Kidney epithelial cell (primary cell): ENCODE measurements around the gene CPB1. TPM values are rescaled to one million over a fixed set of nuclear protein-coding genes. Genes with fewer than 3 reads are reported as not detected.

Source experiments
- DNase-seq: peaks from one replicate; pipeline ENCODE4 v3.0.0-alpha.2; 2010; ENCODE audit warnings: low read depth
- H3K27me3 ChIP-seq: 2 replicates; pipeline ENCODE4 v1.6.0; 2011; ENCODE audit warnings: low read length; ENCODE audit not compliant: control insufficient read depth, insufficient read depth
- H3K36me3 ChIP-seq: 2 replicates; pipeline ENCODE4 v1.5.1; 2011; ENCODE audit warnings: low read length; ENCODE audit not compliant: control insufficient read depth, insufficient read depth
- H3K4me3 ChIP-seq: 2 replicates; pipeline ENCODE4 v1.5.1; 2011; ENCODE audit warnings: low read depth, mild to moderate bottlenecking, control low read depth, low read length
- total RNA-seq: library from RNA; depleted of rRNA; stranded (reverse); fragments of >200 nt; gene quantifications from 2 replicates; pipeline ENCODE4 v1.2.3, GENCODE V29; 2015
- TF ChIP-seq, protein P1 (sequence below): IDR thresholded peaks from 2 replicates; pipeline ENCODE4 v1.5.1; 2011; ENCODE audit warnings: mild to moderate bottlenecking, moderate library complexity, low read length, control low read depth, inconsistent platforms; ENCODE audit not compliant: insufficient read depth, poor library complexity, severe bottlenecking

Gene CPB1
- total RNA-seq, 1 donor from 2014 or later = not detected

DNA sequence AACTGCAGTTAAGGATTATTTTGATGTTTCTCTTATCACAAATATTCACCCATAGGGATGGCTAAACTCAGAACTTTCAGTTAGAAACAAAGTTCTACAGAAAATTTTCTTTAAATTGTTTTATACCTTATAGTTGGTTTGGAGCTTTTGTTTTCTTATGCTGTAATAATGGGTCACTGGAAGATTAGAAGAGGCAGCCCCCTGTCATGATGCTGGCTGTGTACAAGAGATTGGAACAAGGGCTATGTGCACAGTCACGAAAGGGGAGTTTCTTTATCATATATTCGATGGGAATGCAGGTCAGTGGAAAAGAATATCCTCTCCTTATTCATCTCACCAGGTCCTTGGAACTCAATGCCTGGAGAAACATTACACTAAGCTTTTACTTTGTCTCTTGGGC lies 25.5 kb downstream of the CPB1 start:
- DNase-seq = no peak
- TF ChIP-seq, protein P1, sequence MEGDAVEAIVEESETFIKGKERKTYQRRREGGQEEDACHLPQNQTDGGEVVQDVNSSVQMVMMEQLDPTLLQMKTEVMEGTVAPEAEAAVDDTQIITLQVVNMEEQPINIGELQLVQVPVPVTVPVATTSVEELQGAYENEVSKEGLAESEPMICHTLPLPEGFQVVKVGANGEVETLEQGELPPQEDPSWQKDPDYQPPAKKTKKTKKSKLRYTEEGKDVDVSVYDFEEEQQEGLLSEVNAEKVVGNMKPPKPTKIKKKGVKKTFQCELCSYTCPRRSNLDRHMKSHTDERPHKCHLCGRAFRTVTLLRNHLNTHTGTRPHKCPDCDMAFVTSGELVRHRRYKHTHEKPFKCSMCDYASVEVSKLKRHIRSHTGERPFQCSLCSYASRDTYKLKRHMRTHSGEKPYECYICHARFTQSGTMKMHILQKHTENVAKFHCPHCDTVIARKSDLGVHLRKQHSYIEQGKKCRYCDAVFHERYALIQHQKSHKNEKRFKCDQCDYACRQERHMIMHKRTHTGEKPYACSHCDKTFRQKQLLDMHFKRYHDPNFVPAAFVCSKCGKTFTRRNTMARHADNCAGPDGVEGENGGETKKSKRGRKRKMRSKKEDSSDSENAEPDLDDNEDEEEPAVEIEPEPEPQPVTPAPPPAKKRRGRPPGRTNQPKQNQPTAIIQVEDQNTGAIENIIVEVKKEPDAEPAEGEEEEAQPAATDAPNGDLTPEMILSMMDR = no peak

DNA sequence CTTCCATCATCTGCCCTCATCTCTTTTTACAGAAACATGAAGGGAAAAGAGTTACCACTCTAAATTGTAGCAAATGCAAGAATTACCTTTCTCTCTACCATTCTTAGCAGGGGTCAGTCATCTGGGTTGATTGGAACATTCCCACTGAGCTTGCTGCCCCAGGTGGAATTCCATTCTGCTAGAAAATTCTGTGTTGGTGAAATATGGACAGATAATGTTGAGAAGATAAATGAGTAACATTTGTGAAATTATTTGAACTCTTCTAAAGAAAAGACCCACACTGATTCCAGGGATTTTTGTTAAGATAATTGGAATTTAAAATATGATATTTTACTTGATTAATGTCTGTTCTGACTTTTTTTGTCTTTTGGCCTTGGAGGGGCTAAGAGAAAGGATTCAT lies 26.4 kb downstream of the CPB1 start:
- no peaks in the 10 kb centered on the region for H3K27me3 ChIP-seq
- TF ChIP-seq, protein P1 = no peak
- no peak for DNase-seq
- H3K4me3 ChIP-seq = no peak overlapping the region
- no peaks in the 10 kb centered on the region for H3K36me3 ChIP-seq

More for the DNA sequence above, 25.5 kb downstream of the CPB1 start:
- no peaks in the 10 kb centered on the region for H3K36me3 ChIP-seq
- H3K27me3 ChIP-seq = no peaks in the 10 kb centered on the region
- H3K4me3 ChIP-seq = no peak overlapping the region

DNA sequence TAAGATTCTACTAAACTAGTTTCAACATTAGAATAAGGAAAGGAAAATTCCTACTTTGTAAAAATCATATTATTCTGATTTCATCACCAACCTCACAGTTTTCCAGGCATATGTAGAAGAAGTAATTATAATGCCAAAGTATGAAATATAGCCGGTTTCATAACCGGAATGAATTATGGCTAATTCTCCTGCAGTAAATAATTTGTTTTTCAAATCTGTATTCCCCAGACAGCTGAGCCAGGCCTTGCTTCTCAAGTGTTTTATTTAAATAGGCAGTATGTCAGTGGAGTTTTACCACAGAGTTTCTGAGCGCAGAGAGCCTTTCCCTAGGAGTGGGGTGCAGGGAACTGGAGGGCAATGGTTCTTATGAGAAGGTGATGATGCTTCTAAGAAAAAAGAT lies 28.8 kb downstream of the CPB1 start:
- Histone ChIP-seq H3K4me3 (no peak overlapping the region), H3K27me3 (no peaks in the 10 kb centered on the region), H3K36me3 (no peaks in the 10 kb centered on the region)
- TF ChIP-seq, protein P1 = no peak
- DNase-seq = no peak

DNA sequence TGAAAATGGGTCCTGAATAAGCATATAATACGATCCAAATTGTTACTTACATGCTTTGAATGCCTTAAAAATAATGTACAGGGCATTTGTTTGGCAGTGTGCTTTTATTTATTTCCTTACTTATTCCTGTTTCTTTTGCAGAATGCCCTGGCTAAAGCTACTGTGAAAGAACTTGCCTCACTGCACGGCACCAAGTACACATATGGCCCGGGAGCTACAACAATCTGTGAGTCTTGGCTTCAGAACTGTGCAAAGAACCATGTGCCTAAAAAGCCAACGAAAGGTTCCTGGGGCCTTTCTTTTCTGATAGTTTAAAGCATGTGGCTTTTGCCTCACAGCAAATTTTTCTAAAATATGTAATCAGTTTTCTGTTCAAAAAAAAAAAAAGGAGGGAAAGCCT lies 29.7 kb downstream of the CPB1 start:
- H3K27me3 ChIP-seq = no peaks in the 10 kb centered on the region
- no peak overlapping the region for H3K4me3 ChIP-seq
- DNase-seq = no peak
- TF ChIP-seq, protein P1 = no peak
- no peaks in the 10 kb centered on the region for H3K36me3 ChIP-seq

DNA sequence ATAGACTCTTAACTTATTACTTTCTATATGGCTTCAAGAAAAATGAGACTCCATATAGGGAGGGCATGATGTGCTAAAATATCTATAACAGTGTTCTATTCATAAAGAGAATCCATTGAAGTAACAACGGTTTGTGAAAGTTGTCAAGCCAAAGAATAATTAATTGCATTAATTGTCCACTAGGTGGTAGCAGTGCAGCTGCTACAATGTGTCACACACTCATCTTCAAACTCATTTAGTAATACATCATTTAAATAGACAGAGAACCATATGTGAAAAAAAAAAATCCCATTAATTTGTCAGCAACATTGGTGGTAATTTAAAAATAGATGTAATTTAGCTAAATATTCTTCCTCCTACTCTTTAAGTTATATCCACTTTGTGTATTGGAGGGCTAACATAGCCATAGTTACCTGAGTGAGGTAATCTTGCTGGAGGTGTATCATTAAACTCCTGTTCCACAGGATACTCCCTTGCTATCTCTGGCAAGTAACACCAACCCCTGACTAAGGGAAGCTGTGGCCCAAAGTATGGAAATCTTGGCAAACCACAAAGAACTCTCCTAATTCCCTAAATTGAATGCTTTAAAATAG lies 33.8 kb downstream of the CPB1 start:
- TF ChIP-seq, protein P1 = peak; percentile 48
- DNase-seq = no peak
- Histone ChIP-seq H3K27me3 (no peaks in the 10 kb centered on the region), H3K36me3 (no peaks in the 10 kb centered on the region), H3K4me3 (no peak overlapping the region)

DNA sequence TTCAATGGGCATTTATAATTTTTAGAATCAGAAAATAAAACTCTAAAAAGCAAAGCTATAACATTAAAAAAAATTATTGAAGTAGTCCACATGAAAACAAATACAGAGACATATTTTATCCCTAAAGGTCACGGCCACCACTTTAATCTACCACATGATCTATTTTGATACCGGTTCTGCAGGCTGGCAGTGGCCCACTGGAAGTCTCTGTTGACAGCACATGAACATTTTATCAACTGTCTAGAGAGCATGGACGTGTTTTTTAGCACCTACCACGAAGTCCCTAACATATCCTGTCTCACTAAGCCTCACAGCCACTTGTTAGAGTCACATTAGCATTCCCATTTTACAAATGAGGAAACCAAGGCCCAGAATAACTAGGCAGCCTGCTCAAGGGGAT lies 35.7 kb downstream of the CPB1 start:
- DNase-seq = no peak
- no peaks in the 10 kb centered on the region for H3K27me3 ChIP-seq
- TF ChIP-seq, protein P1 = no peak

More for the DNA sequence above, 35.7 kb downstream of the CPB1 start:
- Histone ChIP-seq H3K4me3 (no peak overlapping the region), H3K36me3 (no peaks in the 10 kb centered on the region)
